HG03442 (cell line): ENCODE data around the gene ARHGEF12.
A peak's percentile ranks its signal among the peaks of the same experiment; 100 is the strongest.

ENCODE experiments used
- ATAC-seq: cut with Tn5 transposase; IDR thresholded peaks from one replicate; pipeline ENCODE4 v1.9.1; 2021; ENCODE audit warnings: mild to moderate bottlenecking, moderate library complexity; ENCODE audit not compliant: unreplicated experiment

ARHGEF12 gene, protein sequence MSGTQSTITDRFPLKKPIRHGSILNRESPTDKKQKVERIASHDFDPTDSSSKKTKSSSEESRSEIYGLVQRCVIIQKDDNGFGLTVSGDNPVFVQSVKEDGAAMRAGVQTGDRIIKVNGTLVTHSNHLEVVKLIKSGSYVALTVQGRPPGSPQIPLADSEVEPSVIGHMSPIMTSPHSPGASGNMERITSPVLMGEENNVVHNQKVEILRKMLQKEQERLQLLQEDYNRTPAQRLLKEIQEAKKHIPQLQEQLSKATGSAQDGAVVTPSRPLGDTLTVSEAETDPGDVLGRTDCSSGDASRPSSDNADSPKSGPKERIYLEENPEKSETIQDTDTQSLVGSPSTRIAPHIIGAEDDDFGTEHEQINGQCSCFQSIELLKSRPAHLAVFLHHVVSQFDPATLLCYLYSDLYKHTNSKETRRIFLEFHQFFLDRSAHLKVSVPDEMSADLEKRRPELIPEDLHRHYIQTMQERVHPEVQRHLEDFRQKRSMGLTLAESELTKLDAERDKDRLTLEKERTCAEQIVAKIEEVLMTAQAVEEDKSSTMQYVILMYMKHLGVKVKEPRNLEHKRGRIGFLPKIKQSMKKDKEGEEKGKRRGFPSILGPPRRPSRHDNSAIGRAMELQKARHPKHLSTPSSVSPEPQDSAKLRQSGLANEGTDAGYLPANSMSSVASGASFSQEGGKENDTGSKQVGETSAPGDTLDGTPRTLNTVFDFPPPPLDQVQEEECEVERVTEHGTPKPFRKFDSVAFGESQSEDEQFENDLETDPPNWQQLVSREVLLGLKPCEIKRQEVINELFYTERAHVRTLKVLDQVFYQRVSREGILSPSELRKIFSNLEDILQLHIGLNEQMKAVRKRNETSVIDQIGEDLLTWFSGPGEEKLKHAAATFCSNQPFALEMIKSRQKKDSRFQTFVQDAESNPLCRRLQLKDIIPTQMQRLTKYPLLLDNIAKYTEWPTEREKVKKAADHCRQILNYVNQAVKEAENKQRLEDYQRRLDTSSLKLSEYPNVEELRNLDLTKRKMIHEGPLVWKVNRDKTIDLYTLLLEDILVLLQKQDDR (N-terminal part only)

DNA sequence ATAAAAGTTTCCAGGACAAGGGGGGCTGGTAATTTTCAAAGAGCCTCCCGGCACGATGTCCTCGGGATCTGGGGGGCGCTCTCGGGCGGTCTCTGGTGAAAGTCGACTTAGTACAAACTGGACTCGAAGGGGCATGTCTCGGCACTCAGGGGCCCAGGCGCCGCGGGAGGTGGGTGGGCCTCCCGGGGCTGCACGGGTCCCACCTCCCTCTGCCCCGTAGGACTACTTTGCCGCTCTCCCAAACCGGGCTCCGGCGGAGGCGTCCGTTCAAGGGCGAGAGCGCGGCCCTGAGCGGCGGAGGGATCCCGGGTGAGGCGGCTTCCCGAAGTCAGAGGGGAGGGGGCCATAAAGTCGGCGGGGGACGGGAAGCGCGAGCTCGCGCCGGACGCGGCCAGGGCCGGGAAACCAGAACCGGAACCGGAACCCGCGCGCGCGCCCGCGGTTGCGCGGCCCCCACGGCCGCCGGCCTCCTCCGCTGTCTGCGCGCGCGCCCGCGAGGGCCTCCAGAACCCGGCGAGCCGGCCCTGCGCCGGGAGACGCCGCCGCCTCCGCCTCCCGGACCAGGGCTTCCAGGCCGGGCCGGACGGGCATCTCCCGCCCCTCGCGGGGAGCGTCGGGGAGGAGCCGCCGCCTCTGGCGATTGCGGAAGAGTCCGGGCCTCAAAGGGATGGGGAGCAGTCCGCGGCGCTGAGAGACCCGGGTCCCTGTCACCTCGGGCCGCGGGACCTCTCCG lies at the start of gene ARHGEF12:
Gene ARHGEF12, plus strand, starts transcription at position 506 of the 733 bp plus-strand sequence. CDS start 831 bp downstream, outside the sequence.
- peak; percentile 54 for ATAC-seq

DNA sequence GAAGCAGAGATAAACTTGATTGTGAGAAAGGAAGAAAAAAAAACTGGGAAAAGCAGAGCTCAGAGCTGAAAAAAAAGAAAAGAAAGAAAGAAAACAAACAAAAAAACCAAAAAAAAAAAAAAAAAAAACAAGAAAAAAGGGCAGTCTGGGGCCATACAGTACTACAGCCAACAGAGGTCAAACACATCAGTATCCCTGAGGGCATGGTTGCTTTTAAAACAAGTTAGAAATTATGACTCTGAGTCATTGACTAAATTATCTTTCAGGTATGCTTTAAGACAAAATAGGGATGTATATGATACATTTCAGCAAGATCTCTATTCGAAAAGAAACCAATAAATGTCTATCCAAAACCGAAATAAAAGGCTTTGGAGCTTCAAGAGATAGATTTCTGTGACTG lies 48.2 kb upstream of the ARHGEF12 start:
- ATAC-seq: no peak

DNA sequence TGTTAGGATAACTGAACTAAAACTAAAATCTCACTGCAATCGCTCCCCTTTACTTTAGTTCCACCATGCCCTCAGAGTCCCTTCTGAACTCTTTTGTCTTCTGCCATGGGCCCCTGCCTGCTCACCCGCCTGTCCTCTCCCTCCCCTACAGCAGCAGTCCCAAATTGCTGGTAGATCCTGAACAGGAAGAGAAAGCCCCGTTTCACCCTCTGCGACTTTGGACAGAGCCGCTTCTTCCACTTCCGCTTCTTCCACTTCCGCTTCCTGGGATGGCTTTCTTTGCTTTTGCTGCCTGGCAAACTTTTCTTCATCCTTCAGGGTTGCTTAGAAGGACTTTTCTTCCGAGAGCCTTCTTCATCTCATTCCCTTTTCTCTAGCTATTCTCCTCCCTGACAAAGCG lies 46.8 kb upstream of the ARHGEF12 start:
- ATAC-seq: no peak

DNA sequence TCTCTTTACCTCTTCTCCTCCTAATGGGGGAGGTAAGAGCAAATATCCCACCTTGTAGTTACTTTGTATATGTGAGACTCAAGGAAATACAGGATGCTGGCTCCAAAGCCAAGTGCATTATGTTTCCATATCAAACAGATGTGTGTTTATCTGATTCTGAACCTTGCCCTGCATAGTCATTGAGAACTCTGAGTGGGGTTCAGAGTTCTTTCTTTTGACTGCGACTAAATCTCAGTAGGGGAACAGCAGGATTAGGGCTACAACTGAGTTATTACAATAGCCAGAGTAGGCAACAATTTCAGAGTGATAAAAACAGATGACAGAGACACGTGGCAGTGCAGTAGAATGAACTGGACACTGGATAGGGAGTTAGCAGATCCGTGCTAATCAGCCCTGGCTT lies 45.3 kb upstream of the ARHGEF12 start:
- ATAC-seq: no peak

DNA sequence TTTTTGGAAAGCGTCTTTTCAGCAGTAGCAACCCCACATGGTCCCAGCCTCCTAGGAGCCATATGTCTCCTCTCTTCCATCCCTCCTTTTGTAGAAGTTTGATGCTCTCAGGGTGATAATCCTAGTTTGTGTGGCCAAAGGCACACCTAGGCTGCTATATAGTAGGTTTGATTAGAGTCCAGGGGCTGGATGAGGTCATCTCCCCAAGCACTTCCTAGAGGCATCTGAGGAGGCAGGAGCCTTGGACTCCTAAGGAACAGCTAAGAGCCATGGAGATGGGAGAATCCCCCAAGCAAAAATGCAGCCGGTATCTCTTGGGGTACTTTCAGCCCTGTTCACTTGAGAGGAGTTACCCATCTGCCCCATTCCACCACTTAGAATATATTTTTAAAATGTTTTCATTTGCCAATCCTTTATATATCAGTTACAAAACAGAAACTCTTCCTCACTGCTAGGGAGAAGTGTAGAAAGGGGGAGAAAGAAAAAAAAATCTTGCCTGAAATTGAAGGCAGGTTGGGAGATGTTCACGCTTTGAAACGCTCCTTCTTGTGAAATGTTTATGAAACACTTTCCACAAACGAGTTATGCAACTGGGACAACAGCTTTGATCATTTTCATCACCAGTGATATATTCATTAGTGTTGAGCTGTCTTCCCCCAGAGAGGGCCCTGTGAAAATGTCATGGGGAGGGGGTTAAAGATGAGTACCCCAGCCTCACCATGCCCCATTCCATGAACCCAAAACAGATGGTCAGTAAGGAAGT lies 43.0 kb upstream of the ARHGEF12 start:
- no peak for ATAC-seq

DNA sequence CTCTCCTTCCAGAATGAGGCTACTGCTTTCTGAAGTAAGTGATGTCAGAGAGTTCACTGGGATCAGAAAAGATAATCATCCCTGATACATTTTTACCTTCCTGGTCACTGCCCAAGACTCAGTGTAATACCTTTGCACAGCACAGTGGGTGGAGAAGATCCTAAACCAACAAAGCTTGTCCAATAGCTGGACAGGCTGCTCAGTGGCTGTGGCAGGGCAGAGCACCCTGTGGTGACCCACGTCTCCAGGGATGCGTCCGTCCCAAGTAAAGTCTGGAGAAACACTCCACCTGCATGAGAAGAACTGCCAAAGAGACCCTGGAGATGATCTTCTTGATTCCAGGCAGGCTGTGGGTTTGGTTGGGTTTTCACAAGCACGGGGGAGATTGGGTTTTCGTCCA lies 42.1 kb upstream of the ARHGEF12 start:
- no peak for ATAC-seq

DNA sequence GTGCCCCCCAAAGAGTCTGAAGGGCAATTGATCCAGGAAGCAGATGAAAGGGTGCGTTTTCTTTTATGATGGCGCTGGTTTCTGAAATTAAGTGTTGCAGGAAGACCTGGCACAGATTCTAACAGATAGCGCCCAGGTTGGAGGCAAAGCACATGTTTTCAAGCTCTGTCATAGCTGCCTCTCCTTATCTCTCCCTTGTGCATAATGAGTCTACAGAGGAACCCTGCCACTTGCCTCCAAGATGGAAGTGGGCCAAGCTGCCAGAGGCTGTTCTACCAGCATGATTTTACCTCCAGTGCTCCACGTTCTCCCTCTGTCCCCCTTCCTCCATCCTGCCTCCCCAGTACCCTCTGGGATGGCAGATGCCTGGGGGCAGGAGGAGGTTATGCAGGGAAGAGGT lies 41.1 kb upstream of the ARHGEF12 start:
- no peak for ATAC-seq

DNA sequence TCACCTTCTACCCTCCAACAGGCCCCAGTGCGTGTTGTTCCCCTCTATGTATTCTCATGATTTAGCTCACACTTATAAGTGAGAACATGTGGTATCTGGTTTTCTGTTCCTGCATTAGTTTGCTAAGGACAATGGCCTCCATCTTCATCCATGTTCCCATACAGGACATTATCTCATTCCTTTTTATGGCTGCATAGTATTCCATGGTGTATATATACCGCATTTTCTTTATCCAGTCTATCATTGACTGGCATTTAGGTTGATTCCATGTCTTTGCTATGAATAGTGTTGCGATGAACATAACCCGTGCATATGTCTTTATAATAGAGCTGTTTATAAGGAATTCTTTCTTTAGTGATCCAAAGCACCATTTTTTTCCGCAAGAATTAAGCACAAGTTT lies 39.7 kb upstream of the ARHGEF12 start:
- no peak for ATAC-seq

DNA sequence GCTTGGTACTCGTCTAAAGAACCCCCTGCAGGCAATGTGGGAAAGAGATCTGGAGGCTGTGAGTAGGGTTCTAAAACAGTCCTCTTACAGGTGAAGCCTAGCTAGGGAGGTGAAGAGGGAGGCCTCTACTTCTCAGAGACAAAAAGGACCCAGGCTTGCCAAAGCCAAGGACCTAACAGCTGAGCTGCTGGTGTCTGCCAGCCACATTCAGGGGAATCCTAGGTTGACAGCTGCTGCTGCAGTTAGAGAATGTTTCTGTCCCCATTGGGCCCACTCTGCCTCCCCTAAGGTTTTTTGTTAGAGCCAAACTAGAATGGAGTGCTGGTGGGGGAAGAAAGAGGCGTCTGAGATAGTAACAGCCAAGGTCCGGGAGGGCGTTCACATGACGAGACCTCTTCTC lies 37.8 kb upstream of the ARHGEF12 start:
- ATAC-seq: no peak

DNA sequence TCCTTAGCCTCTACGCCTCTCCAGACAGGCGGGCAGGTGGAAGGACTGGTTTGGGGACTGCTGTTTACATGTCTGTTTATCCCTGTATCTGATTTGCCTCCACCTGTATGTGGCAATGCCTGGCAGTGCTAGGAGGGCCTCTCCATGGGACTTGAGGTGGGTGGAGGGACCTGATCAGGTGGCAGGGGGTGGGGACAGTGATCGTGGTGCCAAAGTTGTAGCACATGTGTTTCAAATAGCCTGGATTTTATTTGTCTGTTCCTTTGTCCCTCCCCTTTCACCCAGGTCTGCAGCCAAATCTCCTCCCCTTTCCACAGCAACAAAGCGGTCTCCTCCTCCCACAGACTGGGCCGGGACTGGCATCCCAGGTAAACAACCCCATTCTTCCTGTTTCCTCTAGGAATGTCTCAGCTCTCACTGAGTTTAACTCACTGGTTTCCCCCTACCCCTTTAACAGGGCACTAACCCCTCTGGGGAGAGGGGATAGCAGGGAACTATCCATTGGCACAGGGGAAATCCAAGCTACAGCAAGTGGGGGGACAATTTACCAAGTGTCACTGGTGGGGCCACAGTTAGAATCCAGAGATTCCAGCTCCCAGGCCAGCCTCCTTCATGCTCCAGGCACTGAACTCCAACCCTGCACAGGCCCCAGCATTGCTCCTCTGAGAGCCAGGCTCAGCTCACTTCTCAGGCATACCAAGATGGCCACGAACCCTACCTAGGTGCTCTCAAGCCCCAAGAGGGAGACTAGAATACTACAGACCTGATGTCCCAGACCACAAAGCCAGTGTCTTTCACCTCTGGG lies 34.0 kb upstream of the ARHGEF12 start:
- no peak for ATAC-seq

DNA sequence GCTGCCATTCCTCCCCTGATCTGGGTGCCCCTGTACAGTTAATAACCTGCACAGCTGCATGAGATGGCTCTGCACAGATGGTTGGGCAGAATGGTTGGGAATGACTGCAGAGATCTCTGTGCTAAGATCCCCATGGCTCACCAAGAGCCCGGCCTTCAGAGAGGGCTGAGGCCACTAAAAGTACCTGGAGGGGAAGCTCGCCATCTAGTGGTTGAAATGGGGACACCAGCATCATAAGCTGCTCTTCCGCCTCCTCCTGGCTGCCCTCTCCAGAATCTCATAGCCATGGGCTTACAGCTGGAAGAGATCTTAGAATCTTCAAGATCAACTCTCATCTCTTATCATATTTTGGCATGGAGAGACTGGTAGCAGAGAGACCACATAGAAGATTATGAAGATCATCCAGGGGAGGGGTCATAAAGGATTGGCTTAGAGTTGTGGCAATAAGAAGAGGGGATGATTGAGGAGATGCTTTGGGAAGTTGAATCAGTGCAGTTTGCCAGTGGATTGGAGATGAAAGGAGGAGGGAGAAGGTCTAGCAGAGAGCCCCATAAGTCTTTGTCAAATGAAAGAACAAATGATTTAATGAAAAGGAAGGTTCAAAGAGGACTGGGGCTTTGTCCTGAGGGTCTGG lies 33.1 kb upstream of the ARHGEF12 start:
- ATAC-seq: peak; percentile 73

DNA sequence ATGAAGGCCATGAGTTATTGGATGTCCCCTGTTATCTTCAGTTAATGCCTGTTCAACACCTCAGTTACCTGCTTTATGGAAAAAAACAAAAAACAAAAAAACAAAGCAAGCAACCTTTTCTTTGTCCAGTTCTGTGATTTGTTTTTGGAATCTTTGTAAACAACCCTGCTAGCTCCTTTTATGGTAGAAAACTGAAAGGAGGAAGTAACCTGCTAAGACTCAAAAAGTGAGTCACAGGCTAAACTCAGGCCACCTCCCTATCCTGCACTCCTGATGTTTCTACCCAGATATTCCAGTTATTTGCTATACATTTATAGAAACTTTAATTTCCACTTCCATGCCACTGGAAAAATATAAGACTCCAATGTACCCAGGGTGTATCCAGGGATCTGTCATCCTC lies 31.7 kb upstream of the ARHGEF12 start:
- no peak for ATAC-seq

DNA sequence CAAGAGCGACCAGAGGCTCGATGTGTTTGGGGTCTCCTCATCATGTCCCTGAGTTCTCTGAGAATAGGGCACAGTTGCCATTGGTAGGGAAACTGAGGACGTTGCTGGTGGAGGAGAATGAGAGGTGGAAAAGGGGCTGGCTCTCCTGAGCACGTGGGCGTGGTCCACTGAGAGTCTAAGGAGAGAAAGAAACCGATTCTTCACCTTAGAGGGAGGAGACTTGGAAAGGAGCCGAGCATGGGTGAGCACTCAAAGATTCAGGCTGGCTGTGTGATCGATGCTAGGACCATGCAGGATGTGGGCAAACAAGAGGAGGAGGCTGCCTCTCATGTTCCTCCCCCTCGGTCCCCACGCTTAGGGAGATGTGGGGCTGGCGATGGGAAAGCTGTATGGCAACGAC lies 30.9 kb upstream of the ARHGEF12 start:
- ATAC-seq: no peak

DNA sequence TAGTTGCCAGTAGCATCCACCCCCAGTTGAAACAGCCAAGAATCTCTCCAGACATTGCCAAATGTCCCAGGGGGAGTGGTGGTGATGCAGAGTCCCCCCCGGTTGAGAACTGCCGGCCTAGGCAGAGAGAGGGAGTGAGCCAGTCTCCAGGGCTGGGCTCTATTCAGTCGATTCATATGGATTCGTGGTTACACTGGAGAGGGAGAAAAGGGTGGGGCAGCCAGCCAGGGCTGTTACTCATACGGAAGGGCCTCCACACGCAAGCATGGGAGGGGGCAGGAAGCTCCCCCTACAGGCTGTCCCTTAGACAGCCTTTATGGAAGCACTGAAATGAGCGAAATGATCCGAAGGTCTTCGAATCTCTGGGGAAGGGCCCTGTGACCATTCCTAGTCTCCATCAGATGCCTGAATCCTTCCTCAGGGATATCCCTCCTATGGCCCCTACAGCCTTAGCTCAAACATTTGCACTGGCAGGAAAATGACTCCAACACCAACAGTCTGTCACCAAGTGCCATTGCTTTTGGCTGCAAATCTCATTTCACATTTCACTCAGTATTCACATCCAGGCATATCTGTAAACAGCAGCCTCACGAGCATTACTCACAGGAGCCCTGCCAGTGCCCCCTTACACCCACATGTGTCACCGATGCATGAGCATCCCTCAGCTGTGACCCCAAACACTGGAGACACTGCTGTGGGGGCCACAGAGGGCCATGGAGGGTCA lies 29.5 kb upstream of the ARHGEF12 start:
- ATAC-seq: no peak

DNA sequence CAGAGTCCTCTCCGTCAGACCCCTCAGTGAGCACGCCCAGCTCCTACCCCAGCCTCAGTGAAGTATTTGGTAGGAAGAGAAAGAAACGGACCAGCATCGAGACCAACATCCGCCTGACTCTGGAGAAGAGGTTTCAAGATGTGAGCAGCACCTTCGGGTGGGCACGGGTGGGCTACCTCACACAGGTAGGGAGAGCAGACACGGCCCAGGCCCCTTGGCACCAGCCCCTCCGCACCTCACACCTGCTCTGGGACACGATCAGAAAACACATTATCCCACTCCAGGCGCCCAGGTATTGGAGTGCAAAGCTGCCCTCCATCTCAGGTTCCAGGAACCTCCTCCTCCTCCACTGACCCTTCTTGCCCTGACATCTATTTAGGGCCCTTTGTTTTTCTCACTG lies 28.7 kb upstream of the ARHGEF12 start:
- no peak for ATAC-seq

DNA sequence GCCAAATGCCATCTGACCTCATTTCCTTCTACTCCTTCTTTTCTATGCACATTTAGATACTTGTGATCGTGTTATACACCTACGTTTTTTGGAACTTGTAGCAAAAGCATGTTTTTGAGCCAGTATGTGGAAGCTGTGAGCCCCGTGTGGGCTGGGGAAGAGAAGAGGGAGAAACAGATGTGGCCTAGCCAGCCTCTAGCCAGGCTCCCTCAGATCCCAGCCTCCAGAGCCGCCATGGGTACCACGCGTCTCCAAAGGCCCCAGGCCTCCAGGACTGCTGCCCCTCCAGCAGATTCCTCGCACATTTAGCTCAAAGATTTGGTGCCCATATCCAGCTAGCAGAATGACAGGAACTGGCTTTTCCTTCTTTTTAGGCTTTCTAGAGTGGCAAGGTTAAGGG lies 28.1 kb upstream of the ARHGEF12 start:
- ATAC-seq: no peak

DNA sequence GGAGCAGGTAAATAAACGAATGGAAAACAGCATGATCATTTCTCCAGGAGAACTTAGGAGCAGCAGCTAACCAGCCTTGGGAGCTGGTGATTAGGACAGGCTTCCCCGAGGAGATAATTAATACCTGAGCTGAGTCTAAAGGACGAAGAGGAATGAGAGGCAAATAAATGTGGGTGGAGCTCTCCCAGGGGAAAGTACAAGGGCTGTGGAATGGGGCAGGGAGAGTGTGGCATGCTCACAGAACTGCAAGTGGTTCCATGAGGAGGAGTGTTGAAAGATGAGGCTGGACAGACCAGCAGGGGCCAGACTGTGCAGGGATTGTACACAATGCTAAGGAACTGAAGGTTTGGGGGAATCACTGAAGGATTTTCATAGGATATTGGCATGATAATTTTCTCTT lies 25.3 kb upstream of the ARHGEF12 start:
- no peak for ATAC-seq

DNA sequence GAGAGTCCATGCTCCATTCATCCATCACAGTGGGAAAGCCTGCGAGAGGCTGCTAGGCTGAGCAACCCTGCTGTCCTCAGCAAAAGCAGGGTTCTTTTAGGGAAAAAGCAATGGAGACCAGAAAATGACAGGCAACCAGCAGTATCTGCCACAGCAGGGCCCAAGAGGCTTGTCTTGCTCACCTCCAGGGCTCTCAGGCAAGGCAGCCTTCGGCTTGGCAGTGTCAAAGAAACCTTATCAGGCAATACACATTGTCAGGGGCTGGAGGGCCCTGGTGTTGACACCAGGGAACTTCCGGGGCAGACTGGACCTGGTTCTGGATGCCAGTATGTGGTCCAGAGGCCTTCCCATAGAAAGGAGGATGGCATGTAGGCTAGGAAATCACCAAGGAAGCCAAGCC lies 21.4 kb upstream of the ARHGEF12 start:
- ATAC-seq: no peak
